Stimulated activated CD4-positive, alpha-beta T cell treated with anti-CD3 and anti-CD28 coated beads, Interleukin-2, amount 100 ng/mL, for 24 hours (primary cell): Measurements from ENCODE around the gene SYNPO2.
A peak's percentile ranks its signal among the peaks of the same experiment; 100 is the strongest.
"Not testable (repeated sequence)": the region's sequence is repeated elsewhere in the genome, so short reads cannot be mapped to it uniquely, and the experiment has no call there.

Experiments
- DNase-seq, 2 donors: peaks; one replicate each; pipeline ENCODE4 v3.0.0-alpha.2; 2020

SYNPO2 gene

GRCh38 chr4:118888666-118889311 is at the start of gene SYNPO2:
TSS of gene SYNPO2 (plus strand) at chr4:118888854. CDS start at chr4:118889037, 183 bp downstream.
- DNase-seq: peak in 1 of 2 donors; percentile 56

- no peak for DNase-seq
These were observed 49.3 kb upstream of the SYNPO2 start for GRCh38 chr4:118839221-118839927.

GRCh38 chr4:118842055-118842454 is 46.6 kb upstream of the SYNPO2 start:
- no peak for DNase-seq

- DNase-seq: no peak
These were observed 45.4 kb upstream of the SYNPO2 start for GRCh38 chr4:118843237-118843636.

GRCh38 chr4:118845552-118846050 is 43.1 kb upstream of the SYNPO2 start:
- DNase-seq: no peak

GRCh38 chr4:118846979-118847378 is 41.7 kb upstream of the SYNPO2 start:
- DNase-seq: no peak

GRCh38 chr4:118848242-118848641 is 40.4 kb upstream of the SYNPO2 start:
- DNase-seq: no peak

GRCh38 chr4:118848901-118849300 is 39.8 kb upstream of the SYNPO2 start:
- no peak for DNase-seq

GRCh38 chr4:118849867-118850487 is 38.7 kb upstream of the SYNPO2 start:
- no peak for DNase-seq

GRCh38 chr4:118850488-118851173 is 38.0 kb upstream of the SYNPO2 start:
- DNase-seq: peak; percentile 10 to 30

- DNase-seq: no peak
These were observed 30.9 kb upstream of the SYNPO2 start for GRCh38 chr4:118857760-118858159.

- no peak for DNase-seq
These were observed 29.9 kb upstream of the SYNPO2 start for GRCh38 chr4:118858779-118859178.

- DNase-seq: no peak
These were observed 23.5 kb upstream of the SYNPO2 start for GRCh38 chr4:118865091-118865708.

GRCh38 chr4:118866442-118866841 is 22.2 kb upstream of the SYNPO2 start:
- DNase-seq: no peak

- no peak for DNase-seq
These were observed 21.2 kb upstream of the SYNPO2 start for GRCh38 chr4:118867311-118868067.

- no peak for DNase-seq
These were observed 18.8 kb upstream of the SYNPO2 start for GRCh38 chr4:118869808-118870342.

- no peak for DNase-seq
These were observed 16.5 kb upstream of the SYNPO2 start for GRCh38 chr4:118872181-118872580.

GRCh38 chr4:118877797-118878196 is 10.9 kb upstream of the SYNPO2 start:
- DNase-seq: no peak

GRCh38 chr4:118878507-118878906 is 10.1 kb upstream of the SYNPO2 start:
- DNase-seq: not testable (repeated sequence)

- DNase-seq: no peak
These were observed 9.2 kb upstream of the SYNPO2 start for GRCh38 chr4:118879409-118879808.

GRCh38 chr4:118881512-118882146 is 7.0 kb upstream of the SYNPO2 start:
- no peak for DNase-seq
